NCI-H1417 (cell line): ENCODE data around the gene IRX1.

ENCODE experiments used
- DNase-seq, 3 experiments: peaks; one replicate each; lab custom pipeline; 2025; lab: John Stamatoyannopoulos, UW

Gene IRX1

GRCh38 chr5:3595006-3595961 lies at the start of gene IRX1:
Gene IRX1, plus strand, starts transcription at chr5:3595832. Its CDS starts 274 bp downstream, at chr5:3596106.
- DNase-seq, result peak in 1 of 3 experiments; percentile 32

GRCh38 chr5:3546028-3546427 lies 49.6 kb upstream of the IRX1 start:
- no peak for DNase-seq

GRCh38 chr5:3564116-3564515 lies 31.5 kb upstream of the IRX1 start:
- DNase-seq, result no peak

GRCh38 chr5:3564827-3565518 lies 30.7 kb upstream of the IRX1 start:
- peak in 1 of 3 experiments; percentile 21 for DNase-seq

- no peak for DNase-seq
These were observed 10.7 kb upstream of the IRX1 start for GRCh38 chr5:3584724-3585531.

DNA sequence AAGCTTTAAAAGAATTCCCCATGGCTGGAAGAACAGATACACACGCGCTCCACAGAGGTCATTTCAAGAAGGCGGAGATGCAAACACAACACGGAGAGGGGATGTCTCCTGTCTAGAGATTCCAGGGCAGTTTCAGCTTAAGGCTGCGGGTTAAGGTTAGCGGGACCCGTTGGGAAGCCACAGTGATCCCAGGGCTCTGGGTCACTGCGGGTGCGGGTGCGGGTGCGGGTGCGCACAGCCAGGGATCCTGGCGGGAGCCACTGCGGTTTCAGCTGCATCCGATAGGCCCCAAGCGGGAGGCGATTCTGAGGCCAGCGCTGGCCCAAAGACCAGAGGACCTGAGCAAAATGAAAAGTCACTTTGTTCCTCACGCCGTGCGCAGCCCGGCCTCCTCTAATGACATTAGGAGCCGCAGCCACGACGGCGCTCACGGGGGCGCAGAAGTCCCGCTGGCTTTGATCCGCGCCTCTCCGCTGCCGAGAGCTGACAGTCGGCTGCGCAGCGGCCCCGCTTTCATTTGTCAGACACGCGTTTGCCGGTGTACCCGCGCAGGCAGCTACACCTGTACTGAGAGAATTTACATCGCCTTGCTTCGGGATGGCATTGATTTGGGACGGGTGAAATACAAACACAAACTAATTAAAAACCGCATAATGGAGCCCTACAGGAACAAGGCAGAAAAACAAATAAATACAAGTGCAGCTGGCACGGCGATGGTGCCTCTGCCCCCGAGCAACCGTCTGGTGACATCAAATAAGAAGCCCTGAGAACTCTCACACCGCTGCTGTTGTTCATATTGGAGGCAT lies 5.3 kb upstream of the IRX1 start:
- DNase-seq, result peak in 1 of 3 experiments; percentile 37

DNA sequence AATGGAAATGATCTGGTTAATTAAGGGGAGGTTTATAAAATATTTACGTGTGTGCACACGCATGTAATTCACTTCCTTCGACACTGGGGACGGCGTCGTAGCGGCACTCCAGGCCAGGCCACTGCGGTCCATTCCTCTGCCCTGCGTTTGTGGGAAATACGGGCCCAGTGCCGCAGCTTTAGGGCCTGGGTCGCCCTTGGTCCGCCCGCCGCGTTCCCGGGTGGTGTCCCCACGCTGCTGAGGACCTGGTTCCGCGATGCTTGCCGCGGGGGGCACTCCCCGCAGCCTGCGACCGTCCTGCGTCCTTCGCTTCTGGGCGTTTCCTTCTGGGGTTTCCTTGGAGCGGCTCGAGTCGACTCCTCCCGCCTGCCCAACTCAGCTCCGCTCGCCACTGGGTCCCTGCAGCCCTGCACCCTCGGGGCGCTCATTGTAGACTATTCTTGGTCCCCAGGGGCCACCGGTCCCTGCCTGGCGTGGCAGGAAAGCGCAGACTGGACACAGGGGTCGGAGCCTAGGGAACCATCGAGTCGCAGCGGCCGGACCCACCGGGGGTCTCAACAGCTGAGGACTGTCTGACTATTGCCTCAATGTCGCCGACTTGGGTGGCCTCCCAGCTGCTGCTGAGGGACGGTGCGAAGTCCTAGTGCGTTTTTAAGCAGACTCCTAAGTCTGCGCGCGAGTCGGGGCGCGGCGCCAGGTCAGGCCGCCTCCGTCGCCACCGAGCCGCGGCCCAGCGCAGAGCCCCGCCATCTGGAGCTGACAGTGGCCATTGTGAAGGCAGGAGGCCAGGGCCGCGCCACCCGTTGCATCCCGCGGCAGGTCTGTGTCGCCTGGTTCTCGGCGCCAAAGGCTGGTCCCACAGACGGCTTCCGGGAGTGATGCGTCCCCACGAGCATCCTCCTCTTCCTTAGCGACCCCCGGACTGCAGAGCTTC lies 4.4 kb upstream of the IRX1 start:
- no peak for DNase-seq

DNA sequence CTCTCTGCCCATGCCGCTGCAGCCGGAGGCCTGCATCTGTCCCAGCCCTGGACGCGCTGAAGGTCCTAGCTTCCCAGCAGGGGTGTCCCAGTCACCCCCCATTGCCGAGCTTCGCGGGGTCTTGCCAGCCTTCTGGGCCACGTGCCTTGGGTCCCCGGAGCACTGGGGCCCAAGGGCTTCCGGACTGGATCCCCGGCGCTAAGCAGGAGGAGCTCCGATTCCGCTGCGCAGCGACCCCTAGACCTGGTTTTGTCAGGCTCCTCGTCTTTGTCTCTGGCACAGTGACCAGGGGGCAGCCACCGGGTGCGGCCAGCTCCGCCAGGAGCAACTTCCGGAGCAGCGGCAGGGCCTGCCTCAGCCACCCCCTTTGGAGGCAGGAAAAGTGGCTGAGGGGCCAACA lies 3.3 kb upstream of the IRX1 start:
- no peak for DNase-seq

GRCh38 chr5:3593771-3594509 lies 1.7 kb upstream of the IRX1 start:
- no peak for DNase-seq

- peak in 1 of 3 experiments; percentile 7 for DNase-seq
These were observed 1.1 kb upstream of the IRX1 start for GRCh38 chr5:3594510-3595005.

- DNase-seq, result no peak
These were observed 711 bp downstream of the IRX1 start for GRCh38 chr5:3596261-3596825.

GRCh38 chr5:3596857-3597166 lies 1.2 kb downstream of the IRX1 start:
- DNase-seq, result no peak

DNA sequence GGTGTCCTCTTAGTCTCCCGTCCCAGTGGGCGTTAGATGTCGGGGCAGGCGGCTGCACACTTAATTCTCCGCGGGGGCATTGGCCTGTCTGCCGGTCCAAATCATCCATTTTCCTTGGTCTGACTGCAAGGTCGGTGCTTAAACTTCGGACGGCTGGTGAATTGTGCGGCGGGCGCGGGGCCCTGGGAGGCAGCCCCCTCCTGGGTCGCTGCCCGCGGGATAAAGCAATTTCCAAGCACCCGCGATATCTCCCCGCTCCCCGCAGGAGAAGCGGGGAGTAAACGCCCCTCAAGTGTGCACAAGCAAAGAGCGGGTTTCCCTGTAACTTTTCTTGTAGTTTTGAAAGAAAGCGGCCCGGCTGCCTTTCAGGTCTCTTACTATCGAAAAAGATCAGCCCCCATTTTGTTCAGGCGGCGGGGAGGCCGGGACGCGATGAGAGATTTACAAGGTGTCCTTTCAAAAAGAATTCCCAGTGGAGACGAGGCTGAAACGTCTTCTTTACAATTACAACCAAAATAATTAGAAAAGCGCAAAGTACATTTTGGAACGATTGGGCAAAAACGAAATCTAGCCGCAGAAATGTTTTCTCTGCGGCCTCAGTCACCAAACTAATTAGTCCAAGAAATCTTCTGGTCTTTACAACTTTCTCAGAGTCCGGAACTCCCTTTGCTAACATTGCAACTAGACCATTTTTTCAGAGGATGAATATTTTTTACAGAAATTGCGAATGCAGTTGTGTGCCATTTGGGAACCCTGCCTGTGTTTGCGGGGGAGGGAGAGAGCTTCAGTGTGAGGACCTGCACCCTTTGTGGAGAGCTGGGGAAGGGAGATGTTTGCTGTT lies 1.8 kb downstream of the IRX1 start:
- DNase-seq, result no peak

- no peak for DNase-seq
These were observed 2.6 kb downstream of the IRX1 start for GRCh38 chr5:3598207-3598606.

DNA sequence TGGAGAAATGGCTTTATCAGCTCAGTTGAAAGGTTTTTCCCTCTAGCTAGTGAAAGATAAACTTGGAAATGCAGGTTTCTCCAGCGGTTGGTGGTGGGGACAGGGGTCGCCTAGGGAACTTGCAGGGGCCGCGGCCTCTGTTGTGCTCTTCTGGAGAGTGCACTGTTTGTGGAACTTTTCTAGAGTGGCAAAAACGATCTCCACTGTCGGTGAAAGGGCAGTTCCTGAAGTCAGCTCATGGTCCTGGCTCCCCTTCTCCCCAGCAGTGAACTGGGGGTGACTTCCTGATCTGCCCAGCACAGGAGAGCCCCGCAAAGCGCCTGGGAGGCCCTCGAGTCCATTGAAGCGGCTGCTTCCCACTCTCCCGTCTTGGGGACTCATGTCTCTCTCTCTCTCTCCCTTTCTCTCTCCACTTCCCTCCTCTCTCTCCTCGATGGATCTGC lies 3.2 kb downstream of the IRX1 start:
- DNase-seq, result no peak

GRCh38 chr5:3599226-3600105 lies 3.8 kb downstream of the IRX1 start:
- no peak for DNase-seq
